HepG2 (cell line): ENCODE results near the gene SNRPD2. TPM values are rescaled to one million over a fixed set of nuclear protein-coding genes. Genes with fewer than 3 reads are reported as not detected.
A peak's percentile ranks its signal among the peaks of the same experiment; 100 is the strongest.

Experiments used
- CCAR2 ChIP-seq: fragments of 200-400 bp; formaldehyde crosslinking; optimal IDR thresholded peaks from 2 replicates; pipeline ENCODE3; 2018; ENCODE audit warnings: low read depth, mild to moderate bottlenecking, low read length, moderate library complexity
- KDM1A ChIP-seq: IDR thresholded peaks from 2 replicates; pipeline ENCODE4 v1.6.1; 2016; ENCODE audit warnings: missing compliant biosample characterization
- KLF16 ChIP-seq, 2 experiments: sonication (generic) in 1 of 2; formaldehyde crosslinking in 1 of 2; IDR thresholded peaks; 2 replicates each; pipeline versions ENCODE4 v1.6.1 to v1.8.0; 2016 to 2023; ENCODE audit warnings: missing genetic modification reagents in 2 of 2, missing compliant biosample characterization in 1 of 2
- KMT2B ChIP-seq: IDR thresholded peaks from 2 replicates; pipeline ENCODE4 v1.6.1; 2016; ENCODE audit warnings: missing genetic modification reagents, missing compliant biosample characterization
- NKX3-1 ChIP-seq: sonication (generic); formaldehyde crosslinking; IDR thresholded peaks from 2 replicates; pipeline ENCODE4 v1.5.0; 2020; ENCODE audit warnings: missing genetic modification reagents
- PTBP1 ChIP-seq: fragments of 200-400 bp; formaldehyde crosslinking; IDR thresholded peaks from 2 replicates; pipeline ENCODE4 v1.6.1; 2018; ENCODE audit warnings: low read length, low read depth; ENCODE audit not compliant: poor library complexity, severe bottlenecking
- SP4 ChIP-seq: sonication (generic); formaldehyde crosslinking; IDR thresholded peaks from 2 replicates; pipeline ENCODE4 v1.8.1; 2023; ENCODE audit warnings: mild to moderate bottlenecking, missing genetic modification reagents
- TAF1 ChIP-seq: sonication (generic); formaldehyde crosslinking; IDR thresholded peaks from 2 replicates; pipeline ENCODE4 v1.4.0; 2020; ENCODE audit warnings: missing genetic modification reagents
- ZNF460 ChIP-seq: sonication (generic); formaldehyde crosslinking; IDR thresholded peaks from 2 replicates; pipeline ENCODE4 v1.5.1; 2020; ENCODE audit warnings: missing genetic modification reagents, mild to moderate bottlenecking, borderline replicate concordance
- ZNF563 ChIP-seq: sonication (generic); formaldehyde crosslinking; IDR thresholded peaks from 2 replicates; pipeline ENCODE4 v1.8.0; 2022; ENCODE audit warnings: mild to moderate bottlenecking, moderate library complexity, missing genetic modification reagents
- ZNF746 ChIP-seq: sonication (generic); formaldehyde crosslinking; IDR thresholded peaks from 2 replicates; pipeline ENCODE4 v1.8.0; 2022; ENCODE audit warnings: mild to moderate bottlenecking, missing genetic modification reagents
- polyA plus RNA-seq, 8 experiments: library from polyadenylated mRNA; depleted of rRNA in 3 of 8; stranded (reverse) in 7 of 8; unstranded in 1 of 8; fragments of >200 nt; fragmentation: Illumina TruSeq in 4 of 8; extraction: Trizol in 4 of 8; gene quantifications; 2 replicates each; pipeline versions ENCODE4 v1.2.1 to v1.2.3, GENCODE V29; 2011 to 2016; ENCODE audit warnings: low read depth in 4 of 8, missing spikeins in 1 of 8, mixed read lengths in 1 of 8; ENCODE audit not compliant: insufficient read depth in 1 of 8
- total RNA-seq, 5 experiments: library from RNA; depleted of rRNA; stranded (reverse); fragments of >200 nt; fragmentation: Illumina TruSeq; extraction: Trizol; gene quantifications; 2 replicates each; pipeline ENCODE4 v1.2.3, GENCODE V29; 2016; ENCODE audit warnings: low read depth in 1 of 5
- TF ChIP-seq, protein P1 (sequence below): sonication (generic); formaldehyde crosslinking; IDR thresholded peaks from 2 replicates; pipeline ENCODE4 v1.4.0; 2020; ENCODE audit warnings: mild to moderate bottlenecking, missing genetic modification reagents
- TF ChIP-seq, protein P2 (sequence below): sonication (generic); formaldehyde crosslinking; IDR thresholded peaks from 2 replicates; pipeline ENCODE4 v1.8.1; 2023; ENCODE audit warnings: missing genetic modification reagents, inconsistent platforms, borderline replicate concordance
- TF ChIP-seq, protein P3 (sequence below): sonication (generic); formaldehyde crosslinking; IDR thresholded peaks from 2 replicates; pipeline ENCODE4 v1.8.0; 2022; ENCODE audit warnings: mild to moderate bottlenecking, missing genetic modification reagents; ENCODE audit not compliant: insufficient replicate concordance
- TF ChIP-seq, protein P4 (sequence below): sonication (generic); formaldehyde crosslinking; IDR thresholded peaks from 2 replicates; pipeline ENCODE4 v1.9.0; 2021; ENCODE audit warnings: missing genetic modification reagents, mild to moderate bottlenecking, borderline replicate concordance
- TF ChIP-seq, protein P5 (sequence below): sonication (generic); formaldehyde crosslinking; IDR thresholded peaks from 2 replicates; pipeline ENCODE4 v1.5.0; 2020; ENCODE audit warnings: mild to moderate bottlenecking, missing genetic modification reagents
- TF ChIP-seq, protein P6 (sequence below): sonication (generic); formaldehyde crosslinking; IDR thresholded peaks from 2 replicates; pipeline ENCODE4 v1.4.0; 2020; ENCODE audit warnings: mild to moderate bottlenecking, missing genetic modification reagents, borderline replicate concordance

The SNRPD2 gene
- total and polyA plus RNA-seq, 2 of the 13 experiments (the other 11 are each of a cell fraction or from before 2014, with no cell fraction given), result 299 to 485 TPM

DNA sequence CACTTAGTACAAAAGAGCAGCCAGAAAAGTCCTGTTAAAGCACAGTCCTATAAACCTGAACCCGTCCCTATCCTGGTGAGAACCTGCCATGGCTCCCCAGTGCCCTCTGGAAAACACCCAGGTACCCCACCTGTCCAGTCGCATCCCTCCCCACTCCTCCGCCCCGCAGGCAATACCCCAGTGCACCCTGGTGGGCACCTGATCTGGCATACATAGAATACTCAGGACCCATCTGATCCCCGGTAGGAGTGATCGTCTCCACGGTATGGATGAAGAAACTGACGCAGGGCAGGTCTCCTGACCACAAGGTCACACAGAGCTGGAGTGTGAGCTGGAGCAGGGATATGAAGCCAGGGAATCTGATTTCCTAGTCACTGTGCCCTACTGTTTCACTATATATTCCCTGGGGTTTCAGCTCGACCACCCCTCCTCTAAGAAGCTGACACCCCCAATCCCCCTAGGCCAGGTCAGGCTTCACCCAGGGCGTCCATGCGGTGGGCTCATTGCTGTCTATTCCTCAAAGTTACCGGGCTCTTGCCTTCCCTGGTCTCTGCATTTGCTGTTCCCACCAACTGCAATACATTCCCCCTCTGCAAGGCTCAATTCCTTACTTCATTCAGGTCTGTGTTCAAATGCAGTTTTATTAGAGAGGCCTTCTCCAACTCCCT is 26.4 kb upstream of the SNRPD2 start (continued):
- TF ChIP-seq, protein P1, sequence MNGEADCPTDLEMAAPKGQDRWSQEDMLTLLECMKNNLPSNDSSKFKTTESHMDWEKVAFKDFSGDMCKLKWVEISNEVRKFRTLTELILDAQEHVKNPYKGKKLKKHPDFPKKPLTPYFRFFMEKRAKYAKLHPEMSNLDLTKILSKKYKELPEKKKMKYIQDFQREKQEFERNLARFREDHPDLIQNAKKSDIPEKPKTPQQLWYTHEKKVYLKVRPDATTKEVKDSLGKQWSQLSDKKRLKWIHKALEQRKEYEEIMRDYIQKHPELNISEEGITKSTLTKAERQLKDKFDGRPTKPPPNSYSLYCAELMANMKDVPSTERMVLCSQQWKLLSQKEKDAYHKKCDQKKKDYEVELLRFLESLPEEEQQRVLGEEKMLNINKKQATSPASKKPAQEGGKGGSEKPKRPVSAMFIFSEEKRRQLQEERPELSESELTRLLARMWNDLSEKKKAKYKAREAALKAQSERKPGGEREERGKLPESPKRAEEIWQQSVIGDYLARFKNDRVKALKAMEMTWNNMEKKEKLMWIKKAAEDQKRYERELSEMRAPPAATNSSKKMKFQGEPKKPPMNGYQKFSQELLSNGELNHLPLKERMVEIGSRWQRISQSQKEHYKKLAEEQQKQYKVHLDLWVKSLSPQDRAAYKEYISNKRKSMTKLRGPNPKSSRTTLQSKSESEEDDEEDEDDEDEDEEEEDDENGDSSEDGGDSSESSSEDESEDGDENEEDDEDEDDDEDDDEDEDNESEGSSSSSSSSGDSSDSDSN (CRISPR knock-in tag), result 0 out of 2 replicates have a peak, but pooled peaks have one; percentile 27
- TF ChIP-seq, protein P2, sequence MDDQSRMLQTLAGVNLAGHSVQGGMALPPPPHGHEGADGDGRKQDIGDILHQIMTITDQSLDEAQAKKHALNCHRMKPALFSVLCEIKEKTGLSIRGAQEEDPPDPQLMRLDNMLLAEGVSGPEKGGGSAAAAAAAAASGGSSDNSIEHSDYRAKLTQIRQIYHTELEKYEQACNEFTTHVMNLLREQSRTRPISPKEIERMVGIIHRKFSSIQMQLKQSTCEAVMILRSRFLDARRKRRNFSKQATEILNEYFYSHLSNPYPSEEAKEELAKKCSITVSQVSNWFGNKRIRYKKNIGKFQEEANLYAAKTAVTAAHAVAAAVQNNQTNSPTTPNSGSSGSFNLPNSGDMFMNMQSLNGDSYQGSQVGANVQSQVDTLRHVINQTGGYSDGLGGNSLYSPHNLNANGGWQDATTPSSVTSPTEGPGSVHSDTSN (CRISPR knock-in tag), result no peak
- TF ChIP-seq TAF1, result no peak
- TF ChIP-seq CCAR2, result no peak
- TF ChIP-seq KLF16 (CRISPR knock-in tag; IDR thresholded peaks at IDR 0.05), result no peak
- no peak for TF ChIP-seq ZNF746 (CRISPR knock-in tag)
- TF ChIP-seq, protein P3, sequence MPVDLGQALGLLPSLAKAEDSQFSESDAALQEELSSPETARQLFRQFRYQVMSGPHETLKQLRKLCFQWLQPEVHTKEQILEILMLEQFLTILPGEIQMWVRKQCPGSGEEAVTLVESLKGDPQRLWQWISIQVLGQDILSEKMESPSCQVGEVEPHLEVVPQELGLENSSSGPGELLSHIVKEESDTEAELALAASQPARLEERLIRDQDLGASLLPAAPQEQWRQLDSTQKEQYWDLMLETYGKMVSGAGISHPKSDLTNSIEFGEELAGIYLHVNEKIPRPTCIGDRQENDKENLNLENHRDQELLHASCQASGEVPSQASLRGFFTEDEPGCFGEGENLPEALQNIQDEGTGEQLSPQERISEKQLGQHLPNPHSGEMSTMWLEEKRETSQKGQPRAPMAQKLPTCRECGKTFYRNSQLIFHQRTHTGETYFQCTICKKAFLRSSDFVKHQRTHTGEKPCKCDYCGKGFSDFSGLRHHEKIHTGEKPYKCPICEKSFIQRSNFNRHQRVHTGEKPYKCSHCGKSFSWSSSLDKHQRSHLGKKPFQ (CRISPR knock-in tag), result peak; percentile 8
- TF ChIP-seq KMT2B (CRISPR knock-in tag), result no peak
- TF ChIP-seq, protein P4, sequence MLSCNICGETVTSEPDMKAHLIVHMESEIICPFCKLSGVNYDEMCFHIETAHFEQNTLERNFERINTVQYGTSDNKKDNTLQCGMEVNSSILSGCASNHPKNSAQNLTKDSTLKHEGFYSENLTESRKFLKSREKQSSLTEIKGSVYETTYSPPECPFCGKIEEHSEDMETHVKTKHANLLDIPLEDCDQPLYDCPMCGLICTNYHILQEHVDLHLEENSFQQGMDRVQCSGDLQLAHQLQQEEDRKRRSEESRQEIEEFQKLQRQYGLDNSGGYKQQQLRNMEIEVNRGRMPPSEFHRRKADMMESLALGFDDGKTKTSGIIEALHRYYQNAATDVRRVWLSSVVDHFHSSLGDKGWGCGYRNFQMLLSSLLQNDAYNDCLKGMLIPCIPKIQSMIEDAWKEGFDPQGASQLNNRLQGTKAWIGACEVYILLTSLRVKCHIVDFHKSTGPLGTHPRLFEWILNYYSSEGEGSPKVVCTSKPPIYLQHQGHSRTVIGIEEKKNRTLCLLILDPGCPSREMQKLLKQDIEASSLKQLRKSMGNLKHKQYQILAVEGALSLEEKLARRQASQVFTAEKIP (CRISPR knock-in tag), result no peak
- TF ChIP-seq SP4 (CRISPR knock-in tag), result no peak
- no peak for TF ChIP-seq NKX3-1 (CRISPR knock-in tag)
- no peak for TF ChIP-seq PTBP1
- no peak for TF ChIP-seq ZNF460 (CRISPR knock-in tag)
- no peak for TF ChIP-seq ZNF563 (CRISPR knock-in tag)
- TF ChIP-seq, protein P5, sequence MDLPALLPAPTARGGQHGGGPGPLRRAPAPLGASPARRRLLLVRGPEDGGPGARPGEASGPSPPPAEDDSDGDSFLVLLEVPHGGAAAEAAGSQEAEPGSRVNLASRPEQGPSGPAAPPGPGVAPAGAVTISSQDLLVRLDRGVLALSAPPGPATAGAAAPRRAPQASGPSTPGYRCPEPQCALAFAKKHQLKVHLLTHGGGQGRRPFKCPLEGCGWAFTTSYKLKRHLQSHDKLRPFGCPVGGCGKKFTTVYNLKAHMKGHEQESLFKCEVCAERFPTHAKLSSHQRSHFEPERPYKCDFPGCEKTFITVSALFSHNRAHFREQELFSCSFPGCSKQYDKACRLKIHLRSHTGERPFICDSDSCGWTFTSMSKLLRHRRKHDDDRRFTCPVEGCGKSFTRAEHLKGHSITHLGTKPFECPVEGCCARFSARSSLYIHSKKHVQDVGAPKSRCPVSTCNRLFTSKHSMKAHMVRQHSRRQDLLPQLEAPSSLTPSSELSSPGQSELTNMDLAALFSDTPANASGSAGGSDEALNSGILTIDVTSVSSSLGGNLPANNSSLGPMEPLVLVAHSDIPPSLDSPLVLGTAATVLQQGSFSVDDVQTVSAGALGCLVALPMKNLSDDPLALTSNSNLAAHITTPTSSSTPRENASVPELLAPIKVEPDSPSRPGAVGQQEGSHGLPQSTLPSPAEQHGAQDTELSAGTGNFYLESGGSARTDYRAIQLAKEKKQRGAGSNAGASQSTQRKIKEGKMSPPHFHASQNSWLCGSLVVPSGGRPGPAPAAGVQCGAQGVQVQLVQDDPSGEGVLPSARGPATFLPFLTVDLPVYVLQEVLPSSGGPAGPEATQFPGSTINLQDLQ, result 0 out of 2 replicates have a peak, but pooled peaks have one; percentile 7
- TF ChIP-seq KDM1A (CRISPR knock-in tag), result no peak
- TF ChIP-seq, protein P6, sequence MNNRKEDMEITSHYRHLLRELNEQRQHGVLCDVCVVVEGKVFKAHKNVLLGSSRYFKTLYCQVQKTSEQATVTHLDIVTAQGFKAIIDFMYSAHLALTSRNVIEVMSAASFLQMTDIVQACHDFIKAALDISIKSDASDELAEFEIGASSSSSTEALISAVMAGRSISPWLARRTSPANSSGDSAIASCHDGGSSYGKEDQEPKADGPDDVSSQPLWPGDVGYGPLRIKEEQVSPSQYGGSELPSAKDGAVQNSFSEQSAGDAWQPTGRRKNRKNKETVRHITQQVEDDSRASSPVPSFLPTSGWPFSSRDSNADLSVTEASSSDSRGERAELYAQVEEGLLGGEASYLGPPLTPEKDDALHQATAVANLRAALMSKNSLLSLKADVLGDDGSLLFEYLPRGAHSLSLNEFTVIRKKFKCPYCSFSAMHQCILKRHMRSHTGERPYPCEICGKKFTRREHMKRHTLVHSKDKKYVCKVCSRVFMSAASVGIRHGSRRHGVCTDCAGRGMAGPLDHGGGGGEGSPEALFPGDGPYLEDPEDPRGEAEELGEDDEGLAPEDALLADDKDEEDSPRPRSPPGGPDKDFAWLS, result no peak
